DND-41 (cell line): ENCODE results near the gene BARX1.

Experiments used
- ATAC-seq: fragments of 200-7000 bp; cut with Tn5 transposase; 3 replicates; pipeline ENCODE4 v1.9.1; 2021; ENCODE audit warnings: low read depth; ENCODE audit not compliant: insufficient read depth
- DNase-seq: peaks from one replicate; pipeline ENCODE4 v3.0.0-alpha.2; 2020
- H2AFZ ChIP-seq: 2 replicates; pipeline ENCODE4 v1.6.0; 2012; ENCODE audit warnings: low read depth, low read length
- H3K27ac ChIP-seq: 2 replicates; pipeline ENCODE4 v1.5.1; 2012; ENCODE audit warnings: low read length, inconsistent platforms
- H3K27me3 ChIP-seq: fragments of 200-600 bp; sonication (generic); 2 replicates; pipeline ENCODE4 v1.6.0; 2012; ENCODE audit warnings: low read length, mild to moderate bottlenecking, inconsistent platforms; ENCODE audit not compliant: insufficient read depth, poor library complexity
- H3K36me3 ChIP-seq: 2 replicates; pipeline ENCODE4 v1.5.1; 2012; ENCODE audit warnings: low read length, inconsistent platforms; ENCODE audit not compliant: insufficient read depth
- H3K4me1 ChIP-seq: 2 replicates; pipeline ENCODE4 v1.5.1; 2012; ENCODE audit warnings: mild to moderate bottlenecking, low read length; ENCODE audit not compliant: insufficient read depth
- H3K4me2 ChIP-seq: 2 replicates; pipeline ENCODE4 v1.6.0; 2012; ENCODE audit warnings: mild to moderate bottlenecking, moderate library complexity, low read length, inconsistent platforms; ENCODE audit not compliant: insufficient read depth
- H3K4me3 ChIP-seq, 2 experiments: fragments of 200-600 bp in 1 of 2; shearing (Covaris generic) in 1 of 2; 2 replicates each; pipeline ENCODE4 v1.5.1; 2012 to 2016; ENCODE audit warnings: inconsistent platforms in 2 of 2, low read length in 2 of 2, mild to moderate bottlenecking in 2 of 2, low read depth in 1 of 2, moderate library complexity in 1 of 2
- H3K79me2 ChIP-seq: 2 replicates; pipeline ENCODE4 v1.6.0; 2012; ENCODE audit warnings: low read length, inconsistent platforms; ENCODE audit not compliant: insufficient read depth
- H3K9ac ChIP-seq: 2 replicates; pipeline ENCODE4 v1.6.0; 2012; ENCODE audit warnings: low read depth, mild to moderate bottlenecking, inconsistent platforms, low read length, moderate library complexity
- H3K9me3 ChIP-seq: 2 replicates; pipeline ENCODE4 v1.5.1; 2012; ENCODE audit warnings: low read length, moderate library complexity, mild to moderate bottlenecking, inconsistent platforms; ENCODE audit not compliant: insufficient read depth, severe bottlenecking
- H4K20me1 ChIP-seq: 2 replicates; pipeline ENCODE4 v1.6.0; 2012; ENCODE audit warnings: low read length; ENCODE audit not compliant: insufficient read depth
- EZH2 ChIP-seq: IDR thresholded peaks from 3 replicates; pipeline ENCODE4 v1.6.1; 2012; ENCODE audit warnings: borderline replicate concordance, low read depth, mild to moderate bottlenecking, moderate library complexity, low read length, inconsistent platforms; ENCODE audit not compliant: severe bottlenecking
- TF ChIP-seq, protein P1 (sequence below): IDR thresholded peaks from 2 replicates; pipeline ENCODE4 v1.5.1; 2012; ENCODE audit warnings: borderline replicate concordance, low read length, moderate library complexity, mild to moderate bottlenecking; ENCODE audit not compliant: poor library complexity, severe bottlenecking; ENCODE audit errors: extremely low read depth

The BARX1 gene

DNA sequence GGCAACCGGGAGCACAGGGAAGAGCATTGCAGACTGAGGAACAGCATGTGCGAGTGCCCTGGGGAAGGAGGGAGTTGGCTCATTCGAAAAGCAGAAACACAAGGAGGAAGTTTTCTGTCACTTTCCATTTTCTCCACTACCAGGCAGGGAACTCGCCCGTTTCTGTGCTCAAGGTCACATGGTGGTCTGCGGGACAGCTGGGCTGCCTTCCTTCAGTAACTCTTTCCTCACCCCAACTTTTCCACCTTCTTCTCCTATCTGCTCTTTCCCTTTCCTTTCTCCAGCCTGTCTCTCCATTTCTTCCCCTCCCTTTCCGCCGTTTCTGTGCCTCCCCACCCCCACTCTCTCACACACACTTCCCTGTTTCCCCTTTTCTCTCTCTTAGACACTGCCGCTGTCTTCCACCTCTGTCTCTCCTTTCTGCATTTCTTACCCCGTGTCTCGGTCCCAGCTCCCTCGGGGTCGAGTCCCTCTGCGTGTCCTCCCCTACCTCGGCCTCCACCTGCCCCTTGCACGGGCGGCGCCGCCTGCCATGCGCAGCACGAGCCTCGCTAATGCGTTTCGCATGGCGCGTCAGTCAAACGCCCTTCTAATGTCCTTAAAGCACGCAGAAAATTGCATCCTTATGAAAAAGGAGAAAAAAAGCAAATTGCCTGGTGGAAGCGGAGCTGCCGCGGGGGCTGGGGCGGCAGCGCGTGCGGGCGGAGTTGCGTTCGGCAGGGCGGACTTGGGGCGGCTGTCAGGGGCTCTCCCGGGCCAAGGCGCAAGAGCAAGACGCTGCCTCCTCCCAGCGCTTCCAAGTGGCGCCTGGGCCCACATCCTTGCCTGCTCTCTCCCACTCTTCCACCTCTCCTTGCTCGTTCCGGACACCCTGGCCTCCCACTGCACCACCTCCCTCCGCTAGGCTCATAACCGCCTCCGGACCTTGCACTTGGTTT is 9.5 kb downstream of the BARX1 start:
- Histone ChIP-seq H3K9me3 (no peaks in the 10 kb centered on the region), H3K4me2 (no peak overlapping the region), H3K4me1 (no peaks in the 10 kb centered on the region), H3K27ac (no peak overlapping the region), H2AFZ (no peak overlapping the region), H3K79me2 (no peaks in the 10 kb centered on the region), H3K27me3 (peaks cover 10% of the 10 kb centered on the region), H3K4me3 (no peak overlapping the region), H3K36me3 (no peaks in the 10 kb centered on the region), H4K20me1 (no peaks in the 10 kb centered on the region), H3K9ac (no peak overlapping the region)
- no peak for DNase-seq
- TF ChIP-seq, protein P1, sequence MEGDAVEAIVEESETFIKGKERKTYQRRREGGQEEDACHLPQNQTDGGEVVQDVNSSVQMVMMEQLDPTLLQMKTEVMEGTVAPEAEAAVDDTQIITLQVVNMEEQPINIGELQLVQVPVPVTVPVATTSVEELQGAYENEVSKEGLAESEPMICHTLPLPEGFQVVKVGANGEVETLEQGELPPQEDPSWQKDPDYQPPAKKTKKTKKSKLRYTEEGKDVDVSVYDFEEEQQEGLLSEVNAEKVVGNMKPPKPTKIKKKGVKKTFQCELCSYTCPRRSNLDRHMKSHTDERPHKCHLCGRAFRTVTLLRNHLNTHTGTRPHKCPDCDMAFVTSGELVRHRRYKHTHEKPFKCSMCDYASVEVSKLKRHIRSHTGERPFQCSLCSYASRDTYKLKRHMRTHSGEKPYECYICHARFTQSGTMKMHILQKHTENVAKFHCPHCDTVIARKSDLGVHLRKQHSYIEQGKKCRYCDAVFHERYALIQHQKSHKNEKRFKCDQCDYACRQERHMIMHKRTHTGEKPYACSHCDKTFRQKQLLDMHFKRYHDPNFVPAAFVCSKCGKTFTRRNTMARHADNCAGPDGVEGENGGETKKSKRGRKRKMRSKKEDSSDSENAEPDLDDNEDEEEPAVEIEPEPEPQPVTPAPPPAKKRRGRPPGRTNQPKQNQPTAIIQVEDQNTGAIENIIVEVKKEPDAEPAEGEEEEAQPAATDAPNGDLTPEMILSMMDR, result no peak
- no peak for TF ChIP-seq EZH2
- ATAC-seq, result no peak

DNA sequence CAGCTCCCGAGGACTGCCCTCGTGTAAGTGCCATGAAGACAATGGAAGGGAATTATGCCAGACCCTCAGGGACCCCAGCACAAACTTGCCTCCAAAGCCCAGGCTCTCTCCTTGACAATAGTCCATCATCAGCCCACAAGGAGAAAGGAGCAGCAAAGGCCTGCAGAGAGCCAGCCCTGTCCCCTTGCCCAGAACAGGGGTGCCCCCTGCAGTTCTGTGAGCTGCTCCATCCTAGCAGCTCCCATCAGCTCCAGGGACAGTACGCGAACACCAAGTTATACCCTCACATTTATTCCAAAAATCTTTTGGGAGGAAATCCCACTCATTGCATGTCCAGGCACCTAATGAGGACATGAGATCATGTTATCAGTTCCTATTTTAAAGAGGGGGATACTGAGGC is 11.1 kb downstream of the BARX1 start:
- no peak for DNase-seq
- H3K79me2 ChIP-seq, result no peaks in the 10 kb centered on the region
- no peak overlapping the region for H3K9ac ChIP-seq
- H3K4me3 ChIP-seq, result no peak overlapping the region
- H3K27ac ChIP-seq, result no peak overlapping the region
- H3K4me2 ChIP-seq, result no peak overlapping the region
- H3K36me3 ChIP-seq, result no peaks in the 10 kb centered on the region
- H3K4me1 ChIP-seq, result no peaks in the 10 kb centered on the region
- ATAC-seq, result no peak
- no peaks in the 10 kb centered on the region for H4K20me1 ChIP-seq
- H3K27me3 ChIP-seq, result peaks cover 10% of the 10 kb centered on the region
- TF ChIP-seq, protein P1, result no peak
- TF ChIP-seq EZH2, result no peak
- no peaks in the 10 kb centered on the region for H3K9me3 ChIP-seq
- H2AFZ ChIP-seq, result no peak overlapping the region

DNA sequence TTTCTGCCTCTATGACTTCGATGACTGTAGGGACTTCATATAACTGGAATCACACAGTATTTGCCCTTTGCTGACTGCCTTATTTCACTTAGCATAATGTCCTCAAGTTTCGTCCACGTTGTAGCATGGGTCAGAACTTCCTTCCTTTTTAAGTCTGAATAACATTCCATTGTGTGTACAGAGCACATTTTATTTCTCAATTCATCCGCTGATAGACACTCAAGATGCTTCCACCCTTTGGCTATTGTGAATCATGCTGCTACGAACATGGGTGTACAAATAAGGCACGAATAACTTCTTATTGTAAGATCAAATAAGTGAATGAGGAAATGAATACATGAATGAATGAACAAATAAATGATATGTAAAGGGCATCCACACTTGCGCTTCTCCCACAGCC is 13.0 kb downstream of the BARX1 start:
- H3K27ac ChIP-seq, result no peak overlapping the region
- ATAC-seq (no peak), DNase-seq (no peak)
- H4K20me1 ChIP-seq, result no peaks in the 10 kb centered on the region
- no peaks in the 10 kb centered on the region for H3K4me1 ChIP-seq
- no peak overlapping the region for H2AFZ ChIP-seq
- no peak overlapping the region for H3K9ac ChIP-seq
- H3K79me2 ChIP-seq, result no peaks in the 10 kb centered on the region
- TF ChIP-seq, protein P1, result no peak
- no peak for TF ChIP-seq EZH2
- peaks cover 10% of the 10 kb centered on the region for H3K27me3 ChIP-seq
- no peak overlapping the region for H3K4me3 ChIP-seq
- no peaks in the 10 kb centered on the region for H3K36me3 ChIP-seq
- H3K4me2 ChIP-seq, result no peak overlapping the region
- H3K9me3 ChIP-seq, result no peaks in the 10 kb centered on the region

DNA sequence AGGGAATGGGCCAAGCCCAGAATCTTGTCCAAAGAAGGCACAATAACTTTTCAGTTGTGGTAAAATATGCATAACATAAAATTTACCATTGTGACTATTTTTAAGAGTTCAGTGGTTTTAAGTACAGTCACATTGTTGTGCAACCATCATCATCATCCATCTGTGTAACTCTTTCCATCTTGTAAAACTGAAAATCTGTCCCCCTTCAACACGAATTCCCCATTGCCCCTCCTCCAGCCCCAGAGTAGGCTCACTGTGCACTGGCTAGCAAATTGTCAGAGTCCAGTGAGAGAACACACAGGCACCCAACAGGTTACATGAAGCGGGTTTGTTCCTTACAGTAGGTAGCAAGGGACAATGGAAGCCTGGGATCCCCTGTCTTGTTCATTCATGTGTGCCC is 13.7 kb downstream of the BARX1 start:
- H2AFZ ChIP-seq, result no peak overlapping the region
- peaks cover 10% of the 10 kb centered on the region for H3K27me3 ChIP-seq
- H3K4me3 ChIP-seq, result no peak overlapping the region
- no peaks in the 10 kb centered on the region for H3K4me1 ChIP-seq
- no peak overlapping the region for H3K4me2 ChIP-seq
- no peak for TF ChIP-seq EZH2
- TF ChIP-seq, protein P1, result no peak
- H4K20me1 ChIP-seq, result no peaks in the 10 kb centered on the region
- H3K9ac ChIP-seq, result no peak overlapping the region
- H3K79me2 ChIP-seq, result no peaks in the 10 kb centered on the region
- H3K9me3 ChIP-seq, result no peaks in the 10 kb centered on the region
- ATAC-seq, result no peak
- no peak overlapping the region for H3K27ac ChIP-seq
- H3K36me3 ChIP-seq, result no peaks in the 10 kb centered on the region
- DNase-seq, result no peak
